GM18909 (cell line): ENCODE data around the gene STT3A.

ENCODE experiments used
- ATAC-seq: cut with Tn5 transposase; IDR thresholded peaks from one replicate; pipeline ENCODE4 v1.9.1; 2021; ENCODE audit warnings: mild to moderate bottlenecking; ENCODE audit not compliant: unreplicated experiment, poor library complexity

STT3A gene

GRCh38 chr11:125645871-125646270, 53.2 kb downstream of the STT3A start:
- no peak for ATAC-seq

DNA sequence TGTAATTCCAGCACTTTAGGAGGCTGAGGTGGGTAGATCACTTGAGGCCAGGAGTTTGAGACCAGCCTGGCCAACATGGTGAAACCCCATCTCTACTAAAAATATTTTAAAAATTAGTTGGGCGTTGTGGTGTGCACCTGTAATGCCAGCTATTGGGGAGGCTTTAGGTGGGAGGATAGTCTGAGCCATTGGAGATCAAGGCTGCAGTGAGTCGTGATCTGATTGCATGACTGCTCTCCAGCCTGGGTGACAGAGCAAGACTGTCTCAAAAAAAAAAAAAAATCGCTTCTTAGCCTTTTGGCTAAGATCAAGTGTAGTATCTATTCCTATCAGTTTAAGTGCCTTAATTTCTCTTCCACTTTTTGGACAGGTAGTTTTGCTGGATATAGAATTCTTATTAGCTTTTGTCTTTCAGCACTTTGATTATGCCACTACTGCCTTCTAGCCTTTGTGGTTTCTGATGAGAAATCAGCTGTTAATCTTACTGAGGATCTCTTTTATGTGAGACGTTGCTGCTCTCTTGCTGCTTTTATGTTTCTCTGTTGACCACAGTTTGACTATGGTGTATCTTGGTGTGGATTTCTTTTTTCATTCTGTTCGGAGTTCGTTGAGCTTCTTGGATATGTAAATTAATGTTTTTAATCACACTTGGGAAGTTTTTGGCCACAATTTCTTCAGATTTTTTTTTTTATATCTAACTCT, 57.0 kb downstream of the STT3A start:
- ATAC-seq, result no peak

- no peak for ATAC-seq
Measured at GRCh38 chr11:125662689-125663088, 70.0 kb downstream of the STT3A start.

DNA sequence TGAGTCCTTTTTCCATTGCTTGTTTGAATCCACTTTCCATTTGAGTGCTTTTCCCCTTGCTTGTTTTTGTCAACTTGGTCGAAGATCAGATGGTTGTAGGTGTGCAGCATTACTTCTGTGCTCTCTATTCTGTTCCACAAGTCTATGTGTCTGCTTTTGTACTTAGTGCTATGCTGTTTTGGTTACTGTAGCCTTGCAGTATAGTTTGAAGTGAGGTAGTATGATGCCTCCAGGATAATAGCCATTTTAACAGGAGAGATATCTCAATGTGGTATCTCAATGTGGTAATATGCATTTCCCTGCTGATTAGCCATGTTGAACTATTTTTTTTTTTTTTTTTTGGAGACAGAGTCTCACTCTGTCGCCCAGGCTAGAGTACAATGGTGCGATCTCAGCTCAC, 71.3 kb downstream of the STT3A start:
- ATAC-seq, result no peak

GRCh38 chr11:125667151-125667550, 74.5 kb downstream of the STT3A start:
- no peak for ATAC-seq

- no peak for ATAC-seq
Measured at GRCh38 chr11:125670172-125670571, 77.5 kb downstream of the STT3A start.

GRCh38 chr11:125671561-125671960, 78.9 kb downstream of the STT3A start:
- ATAC-seq, result no peak
